B cell (primary cell): Measurements from ENCODE around the gene KRT74. TPM values are rescaled to one million over a fixed set of nuclear protein-coding genes. Genes with fewer than 3 reads are reported as not detected.

Source experiments
- ATAC-seq: fragments of 200-7000 bp; cut with Tn5 transposase; one replicate; pipeline ENCODE4 v1.10.0; 2021; ENCODE audit warnings: low read depth, mild to moderate bottlenecking, moderate number of reproducible peaks, moderate library complexity
- CTCF ChIA-PET: fragments of 350-600 bp; sonication (Branson Sonifier 250); formaldehyde crosslinking; loops from one replicate; lab custom pipeline; 2021; ENCODE audit warnings: antibody characterized with exemption, inconsistent platforms; lab: Charles Lee
- POLR2A ChIA-PET: fragments of 350-600 bp; sonication (Branson Sonifier 250); formaldehyde crosslinking; loops from one replicate; lab custom pipeline; 2021; ENCODE audit warnings: antibody characterized with exemption; lab: Charles Lee
- DNase-seq: peaks from one replicate; pipeline ENCODE4 v3.0.0; 2013
- H2AFZ ChIP-seq: 2 replicates; pipeline ENCODE4 v1.6.1; 2012; ENCODE audit warnings: mild to moderate bottlenecking, low read depth, low read length; ENCODE audit not compliant: insufficient read depth, poor library complexity, severe bottlenecking
- H3K27ac ChIP-seq, 2 donors: 1 replicate in 1 of 2; 2 replicates in 1 of 2; pipeline ENCODE4 v1.5.1; 2012 to 2013; ENCODE audit warnings: low read length in 2 of 2, mild to moderate bottlenecking in 2 of 2, moderate library complexity in 1 of 2
- H3K27me3 ChIP-seq, 4 experiments: fragments of 200-600 bp in 1 of 4; sonication (generic) in 1 of 4; replicated peaks in 1 of 4; 1 replicate in 2 of 4; 2 replicates in 2 of 4; pipeline versions ENCODE4 v1.6.1 to v1.7.0; 2013 to 2016; ENCODE audit warnings: low read length in 3 of 4, mild to moderate bottlenecking in 2 of 4, mixed read lengths in 1 of 4, moderate library complexity in 1 of 4; ENCODE audit not compliant: insufficient read depth in 4 of 4, control insufficient read depth in 3 of 4; ENCODE audit errors: control extremely low read depth in 1 of 4
- H3K36me3 ChIP-seq, 2 experiments: replicated peaks in 1 of 2; 1 replicate in 1 of 2; 2 replicates in 1 of 2; pipeline versions ENCODE4 v1.6.1 to v1.7.1; 2013; ENCODE audit warnings: low read length in 1 of 2; ENCODE audit not compliant: insufficient read depth in 2 of 2, control insufficient read depth in 1 of 2; ENCODE audit errors: control extremely low read depth in 1 of 2, extremely low read depth in 1 of 2
- H3K4me1 ChIP-seq, 2 donors: fragments of 200-600 bp in 1 of 2; sonication (generic) in 1 of 2; 1 replicate in 1 of 2; 2 replicates in 1 of 2; pipeline versions ENCODE4 v1.5.1 to v1.6.1; 2013 to 2017; ENCODE audit warnings: low read length in 2 of 2; ENCODE audit not compliant: control insufficient read depth in 2 of 2, insufficient read depth in 2 of 2
- H3K4me2 ChIP-seq: replicated peaks from 2 replicates; pipeline ENCODE3; 2012; ENCODE audit warnings: mild to moderate bottlenecking, low read depth, low read length; ENCODE audit not compliant: poor library complexity, severe bottlenecking
- H3K4me3 ChIP-seq, 5 experiments: fragments of 200-600 bp in 1 of 5; sonication (generic) in 1 of 5; 1 replicate in 3 of 5; 2 replicates in 2 of 5; pipeline versions ENCODE4 v1.5.1 to v1.7.0; 2011 to 2016; ENCODE audit warnings: low read length in 4 of 5, mild to moderate bottlenecking in 4 of 5, low read depth in 2 of 5, control low read depth in 1 of 5, moderate library complexity in 1 of 5; ENCODE audit not compliant: insufficient read depth in 1 of 5; ENCODE audit errors: control extremely low read depth in 1 of 5, extremely low read depth in 1 of 5
- H3K79me2 ChIP-seq: fragments of 200-600 bp; sonication (generic); one replicate; pipeline ENCODE4 v1.6.0; 2016; ENCODE audit warnings: low read length; ENCODE audit not compliant: control insufficient read depth, insufficient read depth
- H3K9ac ChIP-seq: fragments of 200-600 bp; sonication (generic); 2 replicates; pipeline ENCODE4 v1.6.1; 2017; ENCODE audit warnings: mild to moderate bottlenecking, low read length, moderate library complexity
- H3K9me3 ChIP-seq, 3 donors: one replicate each; pipeline versions ENCODE4 v1.6.1 to v1.7.1; 2013; ENCODE audit warnings: low read length in 2 of 3; ENCODE audit not compliant: control insufficient read depth in 2 of 3, insufficient read depth in 1 of 3; ENCODE audit errors: control extremely low read depth in 1 of 3
- H4K20me1 ChIP-seq: 2 replicates; pipeline ENCODE4 v1.6.0; 2012; ENCODE audit warnings: mild to moderate bottlenecking, low read length; ENCODE audit not compliant: insufficient read depth, control insufficient read depth, poor library complexity, severe bottlenecking
- H3K27ac Mint-ChIP-seq: one replicate; pipeline ENCODE4 v1.8.0; 2021; ENCODE audit warnings: mixed read lengths
- H3K27me3 Mint-ChIP-seq: one replicate; pipeline ENCODE4 v1.8.0; 2021; ENCODE audit warnings: mixed read lengths
- H3K4me1 Mint-ChIP-seq: one replicate; pipeline ENCODE4 v1.8.0; 2021; ENCODE audit warnings: mixed read lengths
- H3K4me3 Mint-ChIP-seq: one replicate; pipeline ENCODE4 v1.8.0; 2021; ENCODE audit warnings: mixed read lengths
- H3K9me3 Mint-ChIP-seq: one replicate; pipeline ENCODE4 v1.8.0; 2022; ENCODE audit warnings: mixed read lengths; ENCODE audit not compliant: insufficient read depth
- EZH2 ChIP-seq: IDR thresholded peaks from 2 replicates; pipeline ENCODE4 v1.6.1; 2012; ENCODE audit warnings: borderline replicate concordance, low read depth, mild to moderate bottlenecking, moderate library complexity, low read length; ENCODE audit not compliant: insufficient read depth, poor library complexity, severe bottlenecking
- WGBS: methylation state at CpG from one replicate; pipeline ENCODE4 v1.1.5; 2013; ENCODE audit warnings: missing lambda C conversion rate; ENCODE audit not compliant: insufficient coverage; 5-methylcytosine and 5-hydroxymethylcytosine counted together
- intact Hi-C: fragments of 100-400 bp; cut with micrococcal nuclease; formaldehyde crosslinking; loops from one replicate; pipeline ENCODE4 v1.10.0; 2022
- polyA plus RNA-seq: library from polyadenylated mRNA; depleted of rRNA; stranded (reverse); fragments of >200 nt; gene quantifications from 2 replicates; pipeline ENCODE4 v1.2.3, GENCODE V29; 2012
- total RNA-seq, 2 donors: library from RNA; stranded (reverse); fragments of 120-200 nt in 1 of 2; gene quantifications; 1 replicate in 1 of 2; 2 replicates in 1 of 2; pipeline versions ENCODE4 v1.2.3 to v1.2.4, GENCODE V29; 2013 to 2022
- TF ChIP-seq, protein P1 (sequence below): fragments of 200-600 bp; IDR thresholded peaks from one replicate; pipeline ENCODE4 v1.8.0; 2022; ENCODE audit warnings: antibody characterized with exemption, mild to moderate bottlenecking

Gene KRT74
- total and polyA plus RNA-seq, 2 donors (not counting 1 experiment from before 2014, with no cell fraction given) = not detected

DNA sequence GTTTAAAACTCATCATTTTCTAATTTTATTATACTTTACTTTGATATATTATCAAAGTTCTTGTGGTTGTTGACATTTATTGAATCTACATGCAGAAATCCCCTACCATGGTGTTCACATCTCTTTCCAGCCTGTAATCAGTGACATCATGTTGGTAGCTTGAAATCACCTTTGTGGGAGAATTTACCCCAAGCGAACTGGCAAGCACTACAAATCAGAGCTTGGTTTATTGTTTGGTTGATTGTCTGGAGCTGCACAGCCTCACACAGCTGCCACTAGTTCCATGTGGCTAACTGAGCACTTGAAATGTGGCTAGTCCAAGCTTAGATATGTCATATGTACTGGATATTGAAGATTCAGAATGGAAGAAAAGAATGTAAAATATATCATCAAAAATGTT, 38.1 kb downstream of the KRT74 start:
- Histone ChIP-seq H3K4me1 (no peaks in the 10 kb centered on the region), H3K9me3 (peaks cover 0 to under 1% (median 0%) of the 10 kb centered on the region in 3 donors), H3K27ac (no peak overlapping the region), H3K9ac (no peak overlapping the region), H3K79me2 (no peaks in the 10 kb centered on the region), H3K27me3 (peaks cover 0 to 5% (median 0%) of the 10 kb centered on the region in 4 experiments), H3K4me2 (no peak overlapping the region), H3K36me3 (no peaks in the 10 kb centered on the region), H2AFZ (no peak overlapping the region), H3K4me3 (no peak overlapping the region), H4K20me1 (no peaks in the 10 kb centered on the region)
- Mint-ChIP-seq H3K9me3 (no peaks in the 10 kb centered on the region), H3K4me1 (no peaks in the 10 kb centered on the region), H3K27ac (no peak overlapping the region), H3K4me3 (no peak overlapping the region), H3K27me3 (peaks cover 4% of the 10 kb centered on the region)
- ChIA-PET CTCF (no interaction called here), POLR2A (no interaction called here)
- intact Hi-C loops = no loop called here
- ATAC-seq (no peak), DNase-seq (no peak)
- TF ChIP-seq EZH2 = no peak
- TF ChIP-seq, protein P1, sequence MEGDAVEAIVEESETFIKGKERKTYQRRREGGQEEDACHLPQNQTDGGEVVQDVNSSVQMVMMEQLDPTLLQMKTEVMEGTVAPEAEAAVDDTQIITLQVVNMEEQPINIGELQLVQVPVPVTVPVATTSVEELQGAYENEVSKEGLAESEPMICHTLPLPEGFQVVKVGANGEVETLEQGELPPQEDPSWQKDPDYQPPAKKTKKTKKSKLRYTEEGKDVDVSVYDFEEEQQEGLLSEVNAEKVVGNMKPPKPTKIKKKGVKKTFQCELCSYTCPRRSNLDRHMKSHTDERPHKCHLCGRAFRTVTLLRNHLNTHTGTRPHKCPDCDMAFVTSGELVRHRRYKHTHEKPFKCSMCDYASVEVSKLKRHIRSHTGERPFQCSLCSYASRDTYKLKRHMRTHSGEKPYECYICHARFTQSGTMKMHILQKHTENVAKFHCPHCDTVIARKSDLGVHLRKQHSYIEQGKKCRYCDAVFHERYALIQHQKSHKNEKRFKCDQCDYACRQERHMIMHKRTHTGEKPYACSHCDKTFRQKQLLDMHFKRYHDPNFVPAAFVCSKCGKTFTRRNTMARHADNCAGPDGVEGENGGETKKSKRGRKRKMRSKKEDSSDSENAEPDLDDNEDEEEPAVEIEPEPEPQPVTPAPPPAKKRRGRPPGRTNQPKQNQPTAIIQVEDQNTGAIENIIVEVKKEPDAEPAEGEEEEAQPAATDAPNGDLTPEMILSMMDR = no peak
- WGBS = no CpG with 5 or more reads among the region's 1 CpG

DNA sequence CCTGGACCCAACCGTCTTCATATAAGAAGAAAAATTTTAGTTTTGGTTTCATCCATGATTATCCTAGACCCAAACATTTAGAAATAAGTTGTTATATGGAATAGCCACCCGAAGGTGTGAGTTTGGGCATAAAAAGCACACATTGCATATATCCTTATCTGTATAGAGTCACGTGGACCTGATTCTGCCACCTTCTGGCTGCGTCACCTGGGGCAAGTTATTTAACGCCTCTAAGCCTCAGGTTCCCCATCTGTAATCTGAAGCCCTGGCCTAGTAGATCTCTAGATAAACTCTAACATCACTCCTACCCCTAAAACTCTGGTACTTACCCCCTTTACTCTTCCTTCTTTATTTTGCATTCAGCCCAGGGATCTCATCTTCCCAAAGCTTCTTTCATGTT, 39.2 kb downstream of the KRT74 start:
- peaks cover 4% of the 10 kb centered on the region for H3K27me3 Mint-ChIP-seq
- no peaks in the 10 kb centered on the region for H3K9me3 Mint-ChIP-seq

More for the DNA sequence above, 39.2 kb downstream of the KRT74 start:
- Histone ChIP-seq H3K4me1 (no peaks in the 10 kb centered on the region), H2AFZ (no peak overlapping the region), H3K27ac (no peak overlapping the region), H3K4me2 (no peak overlapping the region), H3K79me2 (no peaks in the 10 kb centered on the region), H3K9ac (no peak overlapping the region), H3K9me3 (no peaks in the 10 kb centered on the region), H3K36me3 (no peaks in the 10 kb centered on the region), H3K27me3 (peaks cover 0 to 5% (median 0%) of the 10 kb centered on the region in 4 experiments), H4K20me1 (no peaks in the 10 kb centered on the region), H3K4me3 (no peak overlapping the region)
- no peaks in the 10 kb centered on the region for H3K4me1 Mint-ChIP-seq
- 86% methylated on average over 1 of the region's 5 CpGs for WGBS
- TF ChIP-seq, protein P1 = no peak
- no peak for TF ChIP-seq EZH2
- DNase-seq (no peak), ATAC-seq (no peak)
- no peak overlapping the region for H3K4me3 Mint-ChIP-seq
- intact Hi-C loops = no loop called here
- ChIA-PET CTCF (no interaction called here), POLR2A (no interaction called here)
- no peak overlapping the region for H3K27ac Mint-ChIP-seq
